Measurements from ENCODE around the gene SRMS.

SRMS gene

GRCh38 chr20:63498960-63499337 is 48.6 kb downstream of the SRMS start, which contains the start of gene EEF1A2:
Gene EEF1A2, minus strand, starts transcription at chr20:63499083. Its CDS starts 1,320 bp downstream, at chr20:63497763.
- DNase-seq, result peak; percentile 52

- no peak for DNase-seq
Observed at GRCh38 chr20:63497946-63498935, 49.3 kb downstream of the SRMS start.

- DNase-seq, result no peak
Observed at GRCh38 chr20:63497138-63497945, 50.2 kb downstream of the SRMS start.

- no peak for DNase-seq
Observed at GRCh38 chr20:63496596-63497120, 50.9 kb downstream of the SRMS start.

- peak; percentile 79 for DNase-seq
Observed at GRCh38 chr20:63495741-63496595, 51.6 kb downstream of the SRMS start.

- no peak for DNase-seq
Observed at GRCh38 chr20:63495167-63495720, 52.3 kb downstream of the SRMS start.

GRCh38 chr20:63494420-63495166 is 53.0 kb downstream of the SRMS start:
- no peak for DNase-seq

GRCh38 chr20:63494084-63494419 is 53.5 kb downstream of the SRMS start:
- DNase-seq, result no peak

GRCh38 chr20:63493563-63494020 is 54.0 kb downstream of the SRMS start:
- DNase-seq, result no peak

GRCh38 chr20:63492982-63493381 is 54.6 kb downstream of the SRMS start:
- no peak for DNase-seq

GRCh38 chr20:63492518-63492917 is 55.0 kb downstream of the SRMS start:
- no peak for DNase-seq

- no peak for DNase-seq
Observed at GRCh38 chr20:63491635-63492230, 55.8 kb downstream of the SRMS start.

- no peak for DNase-seq
Observed at GRCh38 chr20:63491078-63491477, 56.5 kb downstream of the SRMS start.

All from hematopoietic multipotent progenitor cell treated with erythropoietin and hydrocortisone succinate and interleukin-3 and kit ligand, for 4 days (in vitro differentiated cells).